ENCODE data around the gene EIF3I. TPM values are rescaled to one million over a fixed set of nuclear protein-coding genes. Genes with fewer than 3 reads are reported as not detected.
A peak's percentile ranks its signal among the peaks of the same experiment; 100 is the strongest.

EIF3I gene
- total and polyA plus RNA-seq, 2 of the 13 experiments (the other 11 are each of a cell fraction or from before 2014, with no cell fraction given) = 210 to 223 TPM

- TF ChIP-seq, protein P1, sequence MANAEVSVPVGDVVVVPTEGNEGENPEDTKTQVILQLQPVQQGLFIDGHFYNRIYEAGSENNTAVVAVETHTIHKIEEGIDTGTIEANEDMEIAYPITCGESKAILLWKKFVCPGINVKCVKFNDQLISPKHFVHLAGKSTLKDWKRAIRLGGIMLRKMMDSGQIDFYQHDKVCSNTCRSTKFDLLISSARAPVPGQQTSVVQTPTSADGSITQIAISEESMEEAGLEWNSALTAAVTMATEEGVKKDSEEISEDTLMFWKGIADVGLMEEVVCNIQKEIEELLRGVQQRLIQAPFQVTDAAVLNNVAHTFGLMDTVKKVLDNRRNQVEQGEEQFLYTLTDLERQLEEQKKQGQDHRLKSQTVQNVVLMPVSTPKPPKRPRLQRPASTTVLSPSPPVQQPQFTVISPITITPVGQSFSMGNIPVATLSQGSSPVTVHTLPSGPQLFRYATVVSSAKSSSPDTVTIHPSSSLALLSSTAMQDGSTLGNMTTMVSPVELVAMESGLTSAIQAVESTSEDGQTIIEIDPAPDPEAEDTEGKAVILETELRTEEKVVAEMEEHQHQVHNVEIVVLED (CRISPR knock-in tag; IDR thresholded peaks at IDR 0.05; ENCODE audit: borderline replicate concordance) = peak; percentile 78; the same call in 1 of the 2 replicates
- no peak; the same call in 1 of the 2 replicates for TF ChIP-seq KDM6A (CRISPR knock-in tag; IDR thresholded peaks at IDR 0.05; ENCODE audit: low read depth)
- 0 out of 2 replicates have a peak, but pooled peaks have one; percentile 28 for TF ChIP-seq ZNF614 (CRISPR knock-in tag; IDR thresholded peaks at IDR 0.05; ENCODE audit: borderline replicate concordance)
- no peak; the same call in 1 of the 2 replicates for TF ChIP-seq ZNF775 (CRISPR knock-in tag; IDR thresholded peaks at IDR 0.05; ENCODE audit: borderline replicate concordance)
- TF ChIP-seq RBM22 (optimal IDR thresholded peaks at IDR 0.05; ENCODE audit: low read length) = no peak
- TF ChIP-seq HOXA7 (CRISPR knock-in tag; IDR thresholded peaks at IDR 0.05) = no peak
- TF ChIP-seq STAG1 (CRISPR knock-in tag; IDR thresholded peaks at IDR 0.05) = no peak
- peak; percentile 21 for TF ChIP-seq HNRNPK (IDR thresholded peaks at IDR 0.05; ENCODE audit: low read depth, low read length, poor library complexity, severe bottlenecking)
- no peak for TF ChIP-seq ARNTL (CRISPR knock-in tag; IDR thresholded peaks at IDR 0.05)
- peak; percentile 95 for TF ChIP-seq MTERF4 (CRISPR knock-in tag; IDR thresholded peaks at IDR 0.05)
- TF ChIP-seq TARDBP (CRISPR knock-in tag; IDR thresholded peaks at IDR 0.05) = peak; percentile 72
- TF ChIP-seq FLYWCH1 (CRISPR knock-in tag; IDR thresholded peaks at IDR 0.05) = peak; percentile 93; the same call in 1 of the 2 replicates
- TF ChIP-seq PCBP2 (optimal IDR thresholded peaks at IDR 0.05; ENCODE audit: low read depth, low read length, poor library complexity, severe bottlenecking) = no peak
- TF ChIP-seq ZNF331 (CRISPR knock-in tag; IDR thresholded peaks at IDR 0.05) = no peak
- peak; percentile 5; the same call in 1 of the 2 replicates for TF ChIP-seq ZNF609 (CRISPR knock-in tag; IDR thresholded peaks at IDR 0.05; ENCODE audit: borderline replicate concordance)
- no peak for TF ChIP-seq ZNF512 (CRISPR knock-in tag; IDR thresholded peaks at IDR 0.05)
- TF ChIP-seq RORA (CRISPR knock-in tag; IDR thresholded peaks at IDR 0.05) = no peak
- TF ChIP-seq, protein P2, sequence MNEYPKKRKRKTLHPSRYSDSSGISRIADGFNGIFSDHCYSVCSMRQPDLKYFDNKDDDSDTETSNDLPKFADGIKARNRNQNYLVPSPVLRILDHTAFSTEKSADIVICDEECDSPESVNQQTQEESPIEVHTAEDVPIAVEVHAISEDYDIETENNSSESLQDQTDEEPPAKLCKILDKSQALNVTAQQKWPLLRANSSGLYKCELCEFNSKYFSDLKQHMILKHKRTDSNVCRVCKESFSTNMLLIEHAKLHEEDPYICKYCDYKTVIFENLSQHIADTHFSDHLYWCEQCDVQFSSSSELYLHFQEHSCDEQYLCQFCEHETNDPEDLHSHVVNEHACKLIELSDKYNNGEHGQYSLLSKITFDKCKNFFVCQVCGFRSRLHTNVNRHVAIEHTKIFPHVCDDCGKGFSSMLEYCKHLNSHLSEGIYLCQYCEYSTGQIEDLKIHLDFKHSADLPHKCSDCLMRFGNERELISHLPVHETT (CRISPR knock-in tag; conservative IDR thresholded peaks at IDR 0.05) = peak; percentile 90
Measured at GRCh38 chr1:32179443-32180185, 42.6 kb upstream of the EIF3I start, which contains the start of gene TXLNA (continued).

Data from HepG2 (cell line).